GM20000 (cell line): ENCODE measurements around the gene MYCT1.

Experiments used
- DNase-seq: peaks from one replicate; pipeline ENCODE4 v3.0.0; 2012; ENCODE audit warnings: low spot score
- TF ChIP-seq, protein P1 (sequence below): IDR thresholded peaks from 2 replicates; pipeline ENCODE4 v1.5.1; 2012; ENCODE audit warnings: mild to moderate bottlenecking, control low read depth; ENCODE audit errors: extremely low read depth, missing control alignments

MYCT1 gene

DNA sequence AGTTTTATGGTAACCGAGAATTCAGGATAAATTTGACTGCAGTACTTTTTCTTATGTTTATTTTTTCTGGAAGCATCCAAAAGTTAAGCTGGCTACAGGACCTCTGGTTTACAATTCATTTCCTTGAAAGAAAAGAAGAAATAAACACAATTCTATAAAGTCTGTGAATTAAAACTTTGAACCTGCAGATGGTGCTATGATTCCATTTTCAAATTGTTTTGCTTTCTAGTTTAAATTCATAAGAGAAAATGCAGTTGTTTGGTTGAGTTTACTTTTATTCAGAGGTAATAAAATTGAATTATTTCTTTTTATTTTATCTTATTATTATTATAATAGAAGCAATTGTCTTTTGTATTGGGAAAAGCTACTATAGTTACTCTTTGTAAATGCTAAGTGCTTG lies 51.1 kb downstream of the MYCT1 start:
- TF ChIP-seq, protein P1, sequence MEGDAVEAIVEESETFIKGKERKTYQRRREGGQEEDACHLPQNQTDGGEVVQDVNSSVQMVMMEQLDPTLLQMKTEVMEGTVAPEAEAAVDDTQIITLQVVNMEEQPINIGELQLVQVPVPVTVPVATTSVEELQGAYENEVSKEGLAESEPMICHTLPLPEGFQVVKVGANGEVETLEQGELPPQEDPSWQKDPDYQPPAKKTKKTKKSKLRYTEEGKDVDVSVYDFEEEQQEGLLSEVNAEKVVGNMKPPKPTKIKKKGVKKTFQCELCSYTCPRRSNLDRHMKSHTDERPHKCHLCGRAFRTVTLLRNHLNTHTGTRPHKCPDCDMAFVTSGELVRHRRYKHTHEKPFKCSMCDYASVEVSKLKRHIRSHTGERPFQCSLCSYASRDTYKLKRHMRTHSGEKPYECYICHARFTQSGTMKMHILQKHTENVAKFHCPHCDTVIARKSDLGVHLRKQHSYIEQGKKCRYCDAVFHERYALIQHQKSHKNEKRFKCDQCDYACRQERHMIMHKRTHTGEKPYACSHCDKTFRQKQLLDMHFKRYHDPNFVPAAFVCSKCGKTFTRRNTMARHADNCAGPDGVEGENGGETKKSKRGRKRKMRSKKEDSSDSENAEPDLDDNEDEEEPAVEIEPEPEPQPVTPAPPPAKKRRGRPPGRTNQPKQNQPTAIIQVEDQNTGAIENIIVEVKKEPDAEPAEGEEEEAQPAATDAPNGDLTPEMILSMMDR, result no peak
- DNase-seq, result no peak

DNA sequence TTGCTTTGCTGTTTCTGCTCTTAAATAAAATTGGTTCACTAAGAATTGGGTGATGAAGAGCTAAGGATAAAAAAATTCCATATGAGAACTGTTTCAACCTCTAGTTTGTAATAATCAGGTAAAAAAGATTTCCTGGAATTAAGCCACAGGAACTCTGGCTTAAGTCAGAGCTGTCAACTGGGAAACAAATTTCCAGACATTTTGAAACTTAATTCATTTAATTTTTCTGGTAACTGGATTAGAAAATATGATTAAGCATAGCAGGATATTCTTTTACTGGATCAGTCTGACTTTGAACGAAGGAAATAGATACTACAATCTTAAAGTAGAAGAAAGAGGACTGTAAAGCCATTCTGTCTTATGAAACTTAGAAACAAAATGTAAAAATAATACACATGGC lies 51.6 kb downstream of the MYCT1 start:
- TF ChIP-seq, protein P1, result no peak
- no peak for DNase-seq

DNA sequence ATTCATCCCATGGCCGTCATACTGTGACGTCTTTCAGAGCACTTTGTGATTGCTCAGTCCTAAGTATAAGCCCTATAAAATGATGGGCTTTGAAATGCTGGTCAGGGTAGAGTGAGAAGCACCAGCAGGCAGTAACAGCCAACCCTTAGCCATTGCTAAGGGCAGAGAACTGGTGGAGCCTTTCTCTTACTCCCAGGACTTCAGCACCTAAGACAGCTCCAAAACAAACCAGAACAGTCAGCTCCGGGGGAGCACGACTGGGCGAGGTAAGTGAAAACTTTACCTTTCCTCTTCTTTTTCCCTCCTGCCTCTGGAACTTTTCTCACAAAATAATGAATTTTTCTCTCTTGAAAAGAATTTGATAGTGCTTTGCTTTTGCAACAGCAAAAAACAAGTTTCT lies 53.0 kb downstream of the MYCT1 start, which contains the start of gene VIP:
Gene VIP, plus strand, starts transcription at position 104 of the 400 bp plus-strand sequence. CDS start 1,381 bp downstream, outside the sequence.
- TF ChIP-seq, protein P1, result no peak
- no peak for DNase-seq

GRCh38 chr6:152765331-152765730 lies 67.6 kb downstream of the MYCT1 start:
- TF ChIP-seq, protein P1, result no peak
- DNase-seq, result no peak

GRCh38 chr6:152769159-152769558 lies 71.5 kb downstream of the MYCT1 start:
- TF ChIP-seq, protein P1, result no peak
- no peak for DNase-seq

GRCh38 chr6:152769993-152770392 lies 72.3 kb downstream of the MYCT1 start:
- no peak for DNase-seq
- TF ChIP-seq, protein P1, result no peak

DNA sequence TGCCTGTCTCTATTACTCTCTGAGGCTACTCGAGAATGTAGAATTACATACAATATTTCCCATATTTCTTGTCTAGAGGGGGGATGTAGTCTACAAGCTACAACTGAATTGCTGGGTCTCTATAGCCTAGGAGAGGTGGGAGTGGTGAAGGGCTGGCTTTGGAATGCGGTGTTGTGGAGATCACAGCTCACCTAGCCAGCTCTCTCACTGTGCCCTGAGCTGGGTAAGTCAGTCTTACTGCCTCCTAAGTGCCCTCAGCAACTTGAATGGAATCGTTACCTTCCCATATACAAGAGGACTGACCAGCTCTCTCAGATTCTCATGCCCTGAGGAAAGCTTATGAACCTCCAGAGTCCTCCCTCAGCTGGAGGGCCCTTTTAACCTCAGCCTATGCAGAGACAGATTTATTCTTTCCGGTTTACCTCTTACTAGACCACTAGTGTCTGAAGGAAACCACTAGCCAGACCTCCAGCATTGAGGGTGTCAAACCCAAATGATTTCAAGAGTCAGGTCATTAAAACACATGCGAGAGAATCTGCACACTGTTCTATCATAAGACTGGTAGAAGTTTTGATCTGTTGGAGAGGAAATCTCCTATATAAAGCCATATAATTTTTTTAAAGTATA lies 73.5 kb downstream of the MYCT1 start:
- TF ChIP-seq, protein P1, result no peak
- DNase-seq, result no peak
